A673 (cell line): ENCODE results near the gene NOP56.

Experiments used
- EZH2 ChIP-seq: fragments of 200-600 bp; sonication (generic); IDR thresholded peaks from 2 replicates; pipeline ENCODE4 v1.6.1; 2017; ENCODE audit warnings: borderline replicate concordance, low read depth, mild to moderate bottlenecking, mixed read lengths, antibody characterized with exemption, low read length; ENCODE audit not compliant: poor library complexity, severe bottlenecking
- TF ChIP-seq, protein P1 (sequence below): fragments of 300-800, 200-600 bp; sonication (generic); conservative IDR thresholded peaks from 2 replicates; pipeline ENCODE4 v1.5.1; 2017; ENCODE audit warnings: low read depth, mild to moderate bottlenecking, antibody characterized with exemption, low read length, moderate library complexity, mixed read lengths

DNA sequence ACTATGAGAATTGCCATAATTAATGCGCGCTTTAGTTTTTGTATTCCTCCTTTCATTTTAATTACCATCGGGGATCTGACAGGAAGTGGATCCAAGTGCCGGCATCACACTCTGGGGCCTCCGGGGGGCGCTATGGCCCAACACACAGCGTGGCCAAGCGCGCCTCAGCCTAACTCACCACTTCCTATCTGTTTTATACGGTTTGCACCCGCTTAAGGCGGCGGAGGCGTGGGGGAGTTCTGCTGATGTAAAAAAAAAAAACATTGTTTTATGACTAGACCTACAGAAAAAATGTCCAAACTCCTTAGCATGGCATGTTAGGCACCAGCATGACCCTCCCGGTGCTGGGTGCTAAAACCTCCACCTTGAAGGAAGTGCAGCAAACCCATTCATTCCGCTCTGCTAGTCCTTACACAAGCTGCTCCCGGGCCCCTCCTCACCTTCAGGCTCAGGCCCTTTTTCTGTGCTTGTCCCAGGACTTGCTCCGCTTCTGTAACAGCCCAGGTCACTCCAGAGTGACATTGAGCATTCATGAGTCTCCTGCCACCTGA, 35.7 kb downstream of the NOP56 start:
- TF ChIP-seq, protein P1, sequence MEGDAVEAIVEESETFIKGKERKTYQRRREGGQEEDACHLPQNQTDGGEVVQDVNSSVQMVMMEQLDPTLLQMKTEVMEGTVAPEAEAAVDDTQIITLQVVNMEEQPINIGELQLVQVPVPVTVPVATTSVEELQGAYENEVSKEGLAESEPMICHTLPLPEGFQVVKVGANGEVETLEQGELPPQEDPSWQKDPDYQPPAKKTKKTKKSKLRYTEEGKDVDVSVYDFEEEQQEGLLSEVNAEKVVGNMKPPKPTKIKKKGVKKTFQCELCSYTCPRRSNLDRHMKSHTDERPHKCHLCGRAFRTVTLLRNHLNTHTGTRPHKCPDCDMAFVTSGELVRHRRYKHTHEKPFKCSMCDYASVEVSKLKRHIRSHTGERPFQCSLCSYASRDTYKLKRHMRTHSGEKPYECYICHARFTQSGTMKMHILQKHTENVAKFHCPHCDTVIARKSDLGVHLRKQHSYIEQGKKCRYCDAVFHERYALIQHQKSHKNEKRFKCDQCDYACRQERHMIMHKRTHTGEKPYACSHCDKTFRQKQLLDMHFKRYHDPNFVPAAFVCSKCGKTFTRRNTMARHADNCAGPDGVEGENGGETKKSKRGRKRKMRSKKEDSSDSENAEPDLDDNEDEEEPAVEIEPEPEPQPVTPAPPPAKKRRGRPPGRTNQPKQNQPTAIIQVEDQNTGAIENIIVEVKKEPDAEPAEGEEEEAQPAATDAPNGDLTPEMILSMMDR = peak; percentile 96
- TF ChIP-seq EZH2 = no peak
